ENCODE results near the gene HBA2. TPM values are rescaled to one million over a fixed set of nuclear protein-coding genes. Genes with fewer than 3 reads are reported as not detected.
A peak's percentile ranks its signal among the peaks of the same experiment; 100 is the strongest.
"Not testable (repeated sequence)": the region's sequence is repeated elsewhere in the genome, so short reads cannot be mapped to it uniquely, and the experiment has no call there.

Gene HBA2
- total RNA-seq, 1 donor: 169 TPM

GRCh38 chr16:154217-155030 is 18.3 kb upstream of the HBA2 start:
- DNase-seq (ENCODE audit: low read depth in 2 of 3, low spot score in 2 of 3): peak in 2 of 3 donors; percentile 33 to 40

DNA sequence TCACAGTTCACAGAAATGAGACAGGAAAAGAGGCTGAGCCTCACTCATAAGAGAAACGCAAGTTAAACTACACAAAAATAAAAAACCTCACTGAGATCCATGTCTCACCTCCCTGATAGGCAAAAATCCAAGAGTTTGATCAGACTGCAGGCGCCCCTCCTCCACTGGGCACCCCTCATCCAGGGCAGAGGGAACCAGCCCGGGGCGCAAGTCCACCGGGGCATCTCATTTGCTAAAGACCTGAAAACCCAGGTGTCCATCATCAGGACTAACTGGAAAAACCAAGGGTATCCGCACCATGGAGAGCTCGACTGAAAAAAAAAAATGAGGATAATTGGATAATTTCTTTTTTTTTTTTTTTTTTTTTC is 17.7 kb upstream of the HBA2 start:
- DNase-seq (ENCODE audit: low read depth in 2 of 3, low spot score in 2 of 3): no peak

DNA sequence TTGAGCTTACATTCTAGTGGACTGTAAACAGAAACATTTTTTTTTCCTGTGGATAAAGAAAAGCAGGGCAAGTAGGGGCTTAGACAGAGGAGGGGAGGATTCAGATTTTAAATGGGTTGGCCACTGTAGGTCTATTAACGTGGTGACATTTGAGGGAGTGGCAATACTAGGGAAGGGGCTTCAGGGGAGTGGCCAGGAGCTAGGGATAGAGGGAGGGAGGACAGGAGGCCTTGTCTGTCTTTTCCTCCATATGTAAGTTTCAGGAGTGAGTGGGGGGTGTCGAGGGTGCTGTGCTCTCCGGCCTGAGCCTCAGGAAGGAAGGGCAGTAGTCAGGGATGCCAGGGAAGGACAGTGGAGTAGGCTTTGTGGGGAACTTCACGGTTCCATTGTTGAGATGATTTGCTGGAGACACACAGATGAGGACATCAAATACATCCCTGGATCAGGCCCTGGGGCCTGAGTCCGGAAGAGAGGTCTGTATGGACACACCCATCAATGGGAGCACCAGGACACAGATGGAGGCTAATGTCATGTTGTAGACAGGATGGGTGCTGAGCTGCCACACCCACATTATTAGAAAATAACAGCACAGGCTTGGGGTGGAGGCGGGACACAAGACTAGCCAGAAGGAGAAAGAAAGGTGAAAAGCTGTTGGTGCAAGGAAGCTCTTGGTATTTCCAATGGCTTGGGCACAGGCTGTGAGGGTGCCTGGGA is 13.4 kb upstream of the HBA2 start:
- no peak for DNase-seq (ENCODE audit: low read depth in 2 of 3, low spot score in 2 of 3)

DNA sequence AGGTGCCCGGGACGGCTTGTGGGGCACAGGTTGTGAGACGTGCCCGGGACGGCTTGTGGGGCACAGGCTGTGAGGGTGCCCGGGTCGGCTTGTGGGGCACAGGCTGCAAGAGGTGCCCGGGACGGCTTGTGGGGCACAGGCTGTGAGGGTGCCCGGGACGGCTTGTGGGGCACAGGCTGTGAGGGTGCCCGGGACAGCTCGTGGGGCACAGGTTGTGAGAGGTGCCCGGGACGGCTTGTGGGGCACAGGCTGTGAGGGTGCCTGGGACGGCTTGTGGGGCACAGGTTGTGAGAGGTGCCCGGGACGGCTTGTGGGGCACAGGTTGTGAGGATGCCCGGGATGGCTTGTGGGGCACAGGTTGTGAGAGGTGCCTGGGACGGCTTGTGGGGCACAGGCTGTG is 12.4 kb upstream of the HBA2 start:
- DNase-seq (ENCODE audit: low read depth in 2 of 3, low spot score in 2 of 3): not testable (repeated sequence)

DNA sequence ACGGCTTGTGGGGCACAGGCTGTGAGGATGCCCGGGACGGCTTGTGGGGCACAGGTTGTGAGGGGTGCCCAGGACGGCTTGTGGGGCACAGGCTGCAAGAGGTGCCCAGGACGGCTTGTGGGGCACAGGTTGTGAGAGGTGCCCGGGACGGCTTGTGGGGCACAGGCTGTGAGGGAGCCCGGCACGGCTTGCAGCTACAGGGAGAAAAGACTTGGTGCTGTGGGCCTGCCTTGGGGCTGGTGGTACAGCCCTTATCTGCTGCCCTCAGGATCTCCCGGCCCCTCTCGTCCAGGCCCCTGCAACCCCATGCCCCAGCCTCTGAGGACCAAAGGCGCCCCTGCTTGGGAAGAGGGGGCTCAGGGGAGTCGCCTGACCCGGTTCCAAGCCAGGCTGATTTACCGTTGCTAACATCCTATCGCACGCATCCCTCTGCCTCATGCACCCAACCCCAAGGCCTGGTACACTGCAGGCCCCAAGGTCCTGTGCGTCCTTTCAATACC is 11.9 kb upstream of the HBA2 start:
- no peak for DNase-seq (ENCODE audit: low read depth in 2 of 3, low spot score in 2 of 3)

- DNase-seq (ENCODE audit: low read depth in 2 of 3, low spot score in 2 of 3): no peak
These were observed 10.2 kb upstream of the HBA2 start for GRCh38 chr16:162271-162991.

- not testable (repeated sequence) for DNase-seq (ENCODE audit: low read depth in 2 of 3, low spot score in 2 of 3)
These were observed 9.5 kb upstream of the HBA2 start for GRCh38 chr16:163139-163538.

- DNase-seq (ENCODE audit: low read depth in 2 of 3, low spot score in 2 of 3): not testable (repeated sequence)
These were observed 9.0 kb upstream of the HBA2 start for GRCh38 chr16:163696-164095.

GRCh38 chr16:164134-164823 is 8.4 kb upstream of the HBA2 start:
- not testable (repeated sequence) for DNase-seq (ENCODE audit: low read depth in 2 of 3, low spot score in 2 of 3)

DNA sequence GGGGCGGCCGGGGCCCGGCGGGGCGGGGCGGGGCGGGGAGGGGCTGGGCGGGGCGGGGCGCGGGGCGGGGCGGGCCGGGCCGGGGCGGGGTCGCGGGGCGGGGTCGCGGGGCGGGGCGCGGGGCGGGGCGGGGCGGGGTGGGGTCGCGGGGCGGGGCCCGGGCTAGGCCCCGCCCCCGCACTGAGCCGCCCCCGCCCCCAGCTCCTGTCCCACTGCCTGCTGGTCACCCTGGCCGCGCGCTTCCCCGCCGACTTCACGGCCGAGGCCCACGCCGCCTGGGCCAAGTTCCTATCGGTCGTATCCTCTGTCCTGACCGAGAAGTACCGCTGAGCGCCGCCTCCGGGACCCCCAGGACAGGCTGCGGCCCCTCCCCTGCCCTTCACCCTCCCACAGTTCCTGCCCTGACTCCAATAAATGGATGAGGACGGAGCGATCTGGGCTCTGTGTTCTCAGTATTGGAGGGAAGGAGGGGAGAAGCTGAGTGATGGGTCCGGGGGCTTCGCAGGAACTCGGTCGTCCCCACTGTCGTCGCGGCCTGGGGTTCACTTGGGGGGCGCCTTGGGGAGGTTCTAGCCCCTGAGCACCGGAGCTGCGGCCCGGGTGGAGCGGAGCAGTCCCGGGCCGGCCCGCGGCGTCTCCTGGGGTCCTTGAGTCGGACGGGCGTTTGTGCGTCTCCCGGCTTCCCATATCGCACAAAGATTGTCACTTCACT is 7.7 kb upstream of the HBA2 start:
- DNase-seq (ENCODE audit: low read depth in 2 of 3, low spot score in 2 of 3): no peak

DNA sequence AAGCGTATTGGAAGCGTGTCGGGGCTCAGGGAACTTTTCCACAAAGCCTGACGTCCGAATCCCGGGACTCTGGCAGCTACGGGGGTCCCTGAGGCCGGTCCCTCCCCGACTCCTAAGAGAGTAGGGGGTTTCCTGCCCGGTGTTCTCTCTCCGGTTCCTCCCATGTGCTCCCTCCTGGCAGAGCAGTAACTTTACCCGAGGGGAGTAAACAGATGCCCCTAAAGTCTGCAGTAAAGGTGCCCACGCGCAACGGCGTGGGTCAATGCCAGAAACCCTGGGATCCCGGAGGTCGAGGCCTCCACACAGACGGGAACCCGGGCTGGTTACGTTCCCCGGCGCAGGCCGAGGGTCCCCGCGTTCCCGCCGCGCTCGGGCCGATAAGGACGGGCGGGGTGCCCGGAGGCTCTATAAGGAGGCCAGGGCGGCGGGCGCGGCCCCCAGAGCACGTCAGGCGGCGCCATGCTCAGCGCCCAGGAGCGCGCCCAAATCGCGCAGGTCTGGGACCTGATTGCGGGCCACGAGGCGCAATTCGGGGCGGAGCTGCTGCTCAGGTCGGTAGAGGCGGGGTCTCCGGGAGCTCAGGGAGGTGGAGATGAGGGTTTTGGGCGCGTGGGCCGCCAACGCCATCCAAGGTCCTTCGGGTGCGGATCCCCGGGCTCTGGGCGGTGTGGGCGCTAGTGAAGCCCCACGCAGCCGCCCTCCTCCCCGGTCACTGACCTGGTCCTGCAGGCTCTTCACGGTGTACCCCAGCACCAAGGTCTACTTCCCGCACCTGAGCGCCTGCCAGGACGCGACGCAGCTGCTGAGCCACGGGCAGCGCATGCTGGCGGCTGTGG is 6.9 kb upstream of the HBA2 start, which contains the start of gene HBM:
Gene HBM, plus strand, starts transcription at position 440 of the 836 bp plus-strand sequence. Its CDS starts 20 bp downstream, at position 460.
- no peak for DNase-seq (ENCODE audit: low read depth in 2 of 3, low spot score in 2 of 3)

DNA sequence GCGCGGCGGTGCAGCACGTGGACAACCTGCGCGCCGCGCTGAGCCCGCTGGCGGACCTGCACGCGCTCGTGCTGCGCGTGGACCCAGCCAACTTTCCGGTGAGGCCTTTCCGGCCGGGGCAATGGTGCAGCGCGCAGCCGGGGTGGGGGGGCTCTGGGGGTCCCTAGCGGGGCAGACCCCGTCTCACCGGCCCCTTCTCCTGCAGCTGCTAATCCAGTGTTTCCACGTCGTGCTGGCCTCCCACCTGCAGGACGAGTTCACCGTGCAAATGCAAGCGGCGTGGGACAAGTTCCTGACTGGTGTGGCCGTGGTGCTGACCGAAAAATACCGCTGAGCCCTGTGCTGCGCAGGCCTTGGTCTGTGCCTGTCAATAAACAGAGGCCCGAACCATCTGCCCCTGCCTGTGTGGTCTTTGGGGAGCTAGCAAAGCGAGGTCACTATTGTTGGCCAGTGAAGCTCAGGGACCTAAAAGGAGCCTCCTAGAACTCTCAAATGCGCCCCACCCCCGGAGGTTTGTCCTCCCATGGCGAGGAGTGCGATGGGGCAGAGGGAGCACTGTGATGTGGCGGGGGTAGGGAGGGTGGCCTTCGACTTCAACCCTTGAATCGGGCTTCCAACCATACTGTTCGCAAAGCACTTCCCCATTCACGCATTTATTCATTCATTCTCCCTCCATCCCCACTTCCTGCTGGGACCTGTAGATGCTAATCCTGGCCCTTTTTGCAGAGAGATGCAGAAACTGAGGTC is 6.1 kb upstream of the HBA2 start:
- no peak for DNase-seq (ENCODE audit: low read depth in 2 of 3, low spot score in 2 of 3)

DNA sequence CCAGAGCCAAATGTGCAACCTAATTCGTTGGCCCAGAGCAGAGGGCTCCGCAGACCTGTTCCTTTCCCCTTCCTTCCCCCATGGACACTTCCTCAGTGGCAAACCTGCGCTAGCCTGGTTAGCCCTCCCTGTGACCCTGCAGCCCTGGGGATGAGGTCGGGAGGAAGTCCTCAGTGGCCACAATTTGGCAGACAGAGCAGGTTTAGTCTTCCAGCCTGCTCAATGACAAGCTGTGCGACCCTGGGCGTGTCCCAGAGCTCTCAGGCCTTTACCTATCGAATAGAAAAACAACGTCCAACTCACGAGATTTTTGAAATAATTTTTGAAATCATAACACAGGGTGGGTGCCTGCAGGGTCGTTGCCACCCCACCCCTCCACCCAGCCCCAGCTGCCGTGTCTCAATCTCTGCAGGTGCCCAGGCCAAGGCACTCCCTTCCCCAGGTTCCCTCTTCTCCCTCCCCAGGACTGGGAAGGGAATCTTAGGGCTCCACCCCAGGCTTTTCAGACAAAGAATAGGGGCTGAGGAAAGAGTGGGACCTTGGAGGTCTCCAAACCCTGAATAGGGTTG is 5.5 kb upstream of the HBA2 start:
- DNase-seq (ENCODE audit: low read depth in 2 of 3, low spot score in 2 of 3): no peak

DNA sequence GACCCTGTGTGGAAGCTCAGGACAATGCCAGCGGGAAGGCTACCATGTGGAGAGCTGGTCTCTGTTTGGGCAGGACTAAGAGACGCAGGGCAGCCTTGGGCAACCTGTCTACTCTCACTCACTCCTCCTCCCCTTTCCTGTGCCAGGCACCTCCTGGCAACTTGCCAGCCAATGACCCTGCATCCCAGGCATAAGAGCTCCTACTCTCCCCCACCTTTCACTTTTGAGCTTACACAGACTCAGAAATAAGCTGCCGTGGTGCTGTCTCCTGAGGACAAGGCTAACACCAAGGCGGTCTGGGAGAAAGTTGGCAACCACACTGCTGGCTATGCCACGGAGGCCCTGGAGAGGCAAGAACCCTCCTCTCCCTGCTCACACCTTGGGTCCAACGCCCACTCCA is 4.3 kb upstream of the HBA2 start:
- no peak for DNase-seq (ENCODE audit: low read depth in 2 of 3, low spot score in 2 of 3)

DNA sequence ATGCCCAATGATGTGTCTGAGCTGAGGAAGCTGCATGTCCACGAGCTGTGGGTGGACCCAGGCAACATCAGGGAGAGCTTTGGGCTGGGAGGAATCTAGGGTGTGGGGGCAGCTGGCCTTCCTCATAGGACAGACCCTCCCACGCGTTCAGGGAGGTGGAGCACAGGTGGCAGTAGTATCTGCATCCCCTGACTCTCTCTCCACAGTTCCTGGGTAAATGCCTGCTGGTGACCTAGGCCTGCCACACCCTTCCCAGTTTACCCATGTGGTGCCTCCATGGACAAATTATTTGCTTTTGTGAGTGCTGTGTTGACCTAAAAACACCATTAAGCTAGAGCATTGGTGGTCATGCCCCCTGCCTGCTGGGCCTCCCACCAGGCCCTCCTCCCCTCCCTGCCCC is 3.7 kb upstream of the HBA2 start:
- no peak for DNase-seq (ENCODE audit: low read depth in 2 of 3, low spot score in 2 of 3)

GRCh38 chr16:170088-170507 is 2.6 kb upstream of the HBA2 start:
- not testable (repeated sequence) for DNase-seq (ENCODE audit: low read depth in 2 of 3, low spot score in 2 of 3)

DNA sequence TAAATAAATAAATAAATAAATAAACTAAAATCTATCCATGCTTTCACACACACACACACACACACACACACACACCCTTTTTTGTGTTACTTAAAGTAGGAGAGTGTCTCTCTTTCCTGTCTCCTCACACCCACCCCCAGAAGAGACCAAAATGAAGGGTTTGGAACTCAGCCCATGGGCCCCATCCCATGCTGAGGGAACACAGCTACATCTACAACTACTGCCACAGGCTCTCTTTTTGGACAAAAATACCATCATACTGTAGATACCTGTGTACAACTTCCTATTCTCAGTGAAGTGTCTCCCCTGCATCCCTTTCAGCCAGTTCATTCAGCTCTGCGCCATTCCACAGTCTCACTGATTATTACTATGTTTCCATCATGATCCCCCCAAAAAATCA is 1.9 kb upstream of the HBA2 start:
- DNase-seq (ENCODE audit: low read depth in 2 of 3, low spot score in 2 of 3): no peak
